ENCODE measurements around the gene CCDC122. TPM values are rescaled to one million over a fixed set of nuclear protein-coding genes. Genes with fewer than 3 reads are reported as not detected.

CCDC122 gene
- total RNA-seq, 1 donor from 2014 or later = 13.1 TPM

DNA sequence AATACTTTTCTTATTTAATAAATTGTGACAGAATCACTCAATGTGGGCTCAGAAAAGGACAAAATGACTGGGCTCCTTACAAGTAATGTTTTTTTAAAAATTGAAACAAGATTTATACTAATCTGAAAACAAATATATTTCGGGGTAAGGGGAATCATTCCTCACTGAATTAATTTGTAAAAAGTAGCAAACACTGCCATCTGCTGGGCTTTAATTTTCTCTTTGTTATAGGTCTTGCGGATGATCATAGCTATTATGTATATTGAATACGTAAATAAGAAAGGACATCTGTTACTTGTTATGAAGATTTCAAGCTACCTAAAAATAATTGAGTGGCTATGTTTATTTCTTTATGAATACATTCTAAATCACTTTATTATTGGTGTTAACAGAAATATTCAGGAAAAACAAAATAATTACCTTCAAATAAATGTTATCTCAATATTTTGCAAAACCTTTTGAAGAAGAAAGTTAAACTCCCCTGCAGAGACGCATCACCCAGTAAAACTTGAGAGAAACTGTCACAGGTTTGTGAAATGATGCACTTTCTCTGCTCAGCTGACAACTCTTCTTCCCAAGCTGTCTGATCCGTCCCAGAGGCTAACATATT is 75.0 kb downstream of the CCDC122 start:
- Mint-ChIP-seq H3K4me3 (no peak overlapping the region), H3K4me1 (ENCODE audit: unreplicated experiment) (peaks cover 9% of the 10 kb centered on the region), H3K36me3 (no peaks in the 10 kb centered on the region), H3K27me3 (peaks cover 12% of the 10 kb centered on the region), H3K27ac (peak overlapping the region; percentile 59), H3K9me3 (no peaks in the 10 kb centered on the region)
- peak; percentile 91 for TF ChIP-seq CTCF (conservative IDR thresholded peaks at IDR 0.05)
- no peak for DNase-seq (ENCODE audit: extremely low spot score, unreplicated experiment)

DNA sequence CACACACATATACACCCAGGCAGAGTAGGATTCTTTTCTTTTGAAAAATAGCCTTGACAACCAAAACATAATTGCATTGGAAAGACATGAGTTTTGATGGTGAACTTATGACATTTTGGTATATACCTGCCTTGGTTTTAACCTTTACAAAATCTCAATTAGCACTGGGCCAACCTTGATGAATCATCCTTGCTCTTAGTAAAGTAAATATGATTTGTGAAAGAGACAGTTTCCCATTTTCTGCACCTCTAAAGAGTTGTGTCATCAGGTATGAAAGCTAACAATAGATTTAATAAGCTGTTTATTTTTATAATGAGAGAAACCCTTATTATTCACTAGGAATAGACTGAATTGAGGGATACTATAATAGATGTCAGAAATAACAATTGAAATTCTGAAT is 77.0 kb downstream of the CCDC122 start:
- no peak for TF ChIP-seq CTCF (conservative IDR thresholded peaks at IDR 0.05)
- Mint-ChIP-seq H3K9me3 (no peaks in the 10 kb centered on the region), H3K36me3 (no peaks in the 10 kb centered on the region), H3K4me3 (no peak overlapping the region), H3K27me3 (peaks cover 6% of the 10 kb centered on the region), H3K4me1 (ENCODE audit: unreplicated experiment) (peaks cover 6% of the 10 kb centered on the region), H3K27ac (no peak overlapping the region)
- no peak for DNase-seq (ENCODE audit: extremely low spot score, unreplicated experiment)

- Mint-ChIP-seq H3K4me1 (ENCODE audit: unreplicated experiment) (peaks cover 6% of the 10 kb centered on the region), H3K9me3 (no peaks in the 10 kb centered on the region), H3K27ac (no peak overlapping the region), H3K4me3 (no peak overlapping the region), H3K27me3 (peaks cover 3% of the 10 kb centered on the region), H3K36me3 (no peaks in the 10 kb centered on the region)
- no peak for DNase-seq (ENCODE audit: extremely low spot score, unreplicated experiment)
- no peak for TF ChIP-seq CTCF (conservative IDR thresholded peaks at IDR 0.05)
These were observed 78.7 kb downstream of the CCDC122 start for GRCh38 chr13:43800828-43801227.

GRCh38 chr13:43799191-43799590 is 80.3 kb downstream of the CCDC122 start:
- Mint-ChIP-seq H3K4me3 (no peak overlapping the region), H3K4me1 (ENCODE audit: unreplicated experiment) (peaks cover 2% of the 10 kb centered on the region), H3K27me3 (peaks cover 3% of the 10 kb centered on the region), H3K27ac (peak overlapping the region; percentile 45), H3K9me3 (no peaks in the 10 kb centered on the region), H3K36me3 (no peaks in the 10 kb centered on the region)
- TF ChIP-seq CTCF (conservative IDR thresholded peaks at IDR 0.05) = no peak
- DNase-seq (ENCODE audit: extremely low spot score, unreplicated experiment) = no peak

DNA sequence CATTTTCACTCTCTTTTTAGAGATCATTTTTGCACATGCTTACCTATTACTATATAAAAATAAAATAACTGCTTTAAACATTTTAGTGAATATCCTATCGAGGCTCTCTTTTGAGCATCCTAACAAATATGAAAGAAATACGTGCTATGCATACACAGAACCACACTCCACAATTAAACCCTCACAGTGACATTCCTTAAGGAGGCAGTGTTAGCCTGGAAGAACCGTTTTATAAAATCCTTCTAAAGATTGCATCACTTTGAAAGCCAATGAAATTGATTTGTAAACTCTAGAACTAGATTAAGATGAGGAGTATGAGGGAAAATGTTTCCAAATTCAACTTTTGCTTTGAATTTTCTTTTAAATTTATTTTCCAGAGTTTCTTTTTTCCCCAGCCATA is 81.7 kb downstream of the CCDC122 start:
- DNase-seq (ENCODE audit: extremely low spot score, unreplicated experiment) = no peak
- no peak for TF ChIP-seq CTCF (conservative IDR thresholded peaks at IDR 0.05)
- no peak overlapping the region for H3K27ac Mint-ChIP-seq
- peaks cover 1% of the 10 kb centered on the region for H3K4me1 Mint-ChIP-seq (ENCODE audit: unreplicated experiment)
- H3K27me3 Mint-ChIP-seq = peaks cover 3% of the 10 kb centered on the region
- no peaks in the 10 kb centered on the region for H3K9me3 Mint-ChIP-seq
- no peak overlapping the region for H3K4me3 Mint-ChIP-seq
- no peaks in the 10 kb centered on the region for H3K36me3 Mint-ChIP-seq

GRCh38 chr13:43797159-43797558 is 82.4 kb downstream of the CCDC122 start:
- no peak for TF ChIP-seq CTCF (conservative IDR thresholded peaks at IDR 0.05)
- H3K27me3 Mint-ChIP-seq = peaks cover 3% of the 10 kb centered on the region
- no peaks in the 10 kb centered on the region for H3K9me3 Mint-ChIP-seq
- no peaks in the 10 kb centered on the region for H3K36me3 Mint-ChIP-seq
- peaks cover 4% of the 10 kb centered on the region for H3K4me1 Mint-ChIP-seq (ENCODE audit: unreplicated experiment)
- H3K27ac Mint-ChIP-seq = no peak overlapping the region
- DNase-seq (ENCODE audit: extremely low spot score, unreplicated experiment) = no peak
- no peak overlapping the region for H3K4me3 Mint-ChIP-seq
